ENCODE data around the gene ALDH1L1.

ALDH1L1 gene

DNA sequence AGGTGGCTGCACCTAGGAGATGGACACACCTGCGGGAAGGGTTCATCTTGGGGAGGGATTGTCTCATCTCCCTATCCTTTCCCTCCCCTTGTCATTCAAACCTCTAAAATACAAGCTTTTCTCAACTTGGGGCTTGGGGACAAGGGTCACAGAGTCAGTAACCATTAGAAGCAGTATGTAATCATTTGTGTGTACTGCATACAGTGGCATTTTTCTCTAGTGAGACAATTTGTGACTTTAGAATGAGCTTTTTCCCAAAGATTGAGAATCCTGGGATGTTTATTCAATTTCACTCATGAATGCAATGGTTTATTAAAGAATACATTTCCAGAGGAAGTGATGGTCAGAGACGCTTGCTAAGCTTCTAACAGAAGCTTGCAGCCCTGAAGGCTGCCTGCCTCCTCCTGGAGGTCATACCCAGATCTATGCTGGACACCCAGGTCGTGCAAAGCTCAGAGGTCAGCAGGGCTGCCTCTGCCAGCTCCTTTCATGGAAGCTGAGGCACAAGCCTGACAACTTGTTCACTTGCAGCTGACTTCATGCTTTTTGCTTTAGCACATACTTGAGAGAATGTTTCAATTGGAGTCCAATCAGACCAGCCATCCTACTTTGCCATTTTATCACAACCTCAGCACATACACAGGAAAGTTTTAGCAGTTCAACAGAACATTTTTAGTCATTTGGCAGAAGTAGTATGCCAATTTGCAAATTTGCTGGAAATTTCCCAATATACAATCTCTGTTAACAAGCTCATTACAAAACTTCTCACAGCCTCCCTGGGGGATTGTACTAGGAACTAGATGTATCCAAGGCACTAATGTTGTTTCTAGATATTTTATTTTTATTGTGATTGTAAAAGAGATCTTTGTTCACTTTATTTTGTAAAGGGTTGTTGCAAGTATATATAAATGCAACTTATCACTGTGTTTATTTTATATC is 25.6 kb upstream of the ALDH1L1 start:
- no peak overlapping the region for H3K27ac ChIP-seq
- H4K20me1 ChIP-seq (ENCODE audit: insufficient read depth) = no peaks in the 10 kb centered on the region
- no peak overlapping the region for H3K4me3 ChIP-seq (IDR thresholded peaks at IDR 0.05; ENCODE audit: insufficient read depth, low read depth, low read length)
- H2AFZ ChIP-seq (ENCODE audit: low read depth) = no peak overlapping the region
- TF ChIP-seq CTCF (conservative IDR thresholded peaks at IDR 0.05; ENCODE audit: low read depth, low read length) = no peak
- no peak overlapping the region for H3K4me2 ChIP-seq
- H3K79me2 ChIP-seq (ENCODE audit: insufficient read depth, low read depth) = no peaks in the 10 kb centered on the region
- no peaks in the 10 kb centered on the region for H3K4me1 ChIP-seq (ENCODE audit: low read depth, poor library complexity, severe bottlenecking)
- H3K27me3 ChIP-seq (ENCODE audit: insufficient read depth, low read depth) = no peaks in the 10 kb centered on the region
- no peak overlapping the region for H3K9ac ChIP-seq
- H3K36me3 ChIP-seq (ENCODE audit: insufficient read depth) = no peaks in the 10 kb centered on the region

DNA sequence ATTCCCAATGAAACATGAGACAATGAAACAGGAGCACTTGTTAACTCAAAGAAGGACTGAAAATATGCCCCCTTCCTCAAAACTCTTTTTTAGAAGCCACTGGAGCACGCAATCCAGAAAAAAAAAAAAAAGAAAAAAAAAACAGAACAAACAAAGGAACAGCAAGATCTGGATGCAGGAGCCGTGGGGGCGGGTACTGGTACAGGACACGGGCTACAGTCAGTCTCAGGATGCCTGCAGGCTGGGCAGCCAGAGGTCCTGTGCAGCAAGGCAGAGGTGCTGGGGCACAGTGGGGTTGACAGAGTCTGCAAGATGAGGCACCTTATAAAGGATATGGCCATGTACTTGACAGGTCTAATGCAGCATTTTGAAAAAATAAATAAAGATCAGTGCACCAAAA is 22.3 kb upstream of the ALDH1L1 start:
- no peaks in the 10 kb centered on the region for H3K36me3 ChIP-seq (ENCODE audit: insufficient read depth)
- H3K4me3 ChIP-seq (IDR thresholded peaks at IDR 0.05; ENCODE audit: insufficient read depth, low read depth, low read length) = no peak overlapping the region
- no peaks in the 10 kb centered on the region for H3K27me3 ChIP-seq (ENCODE audit: insufficient read depth, low read depth)
- H3K4me2 ChIP-seq = no peak overlapping the region
- no peak overlapping the region for H3K9ac ChIP-seq
- no peak for TF ChIP-seq CTCF (conservative IDR thresholded peaks at IDR 0.05; ENCODE audit: low read depth, low read length)
- no peaks in the 10 kb centered on the region for H3K79me2 ChIP-seq (ENCODE audit: insufficient read depth, low read depth)
- H2AFZ ChIP-seq (ENCODE audit: low read depth) = no peak overlapping the region
- H4K20me1 ChIP-seq (ENCODE audit: insufficient read depth) = no peaks in the 10 kb centered on the region
- H3K4me1 ChIP-seq (ENCODE audit: low read depth, poor library complexity, severe bottlenecking) = no peaks in the 10 kb centered on the region
- no peak overlapping the region for H3K27ac ChIP-seq

- Histone ChIP-seq H3K4me1 (ENCODE audit: low read depth, poor library complexity, severe bottlenecking) (no peaks in the 10 kb centered on the region), H3K9ac (no peak overlapping the region), H3K4me3 (IDR thresholded peaks at IDR 0.05; ENCODE audit: insufficient read depth, low read depth, low read length) (no peak overlapping the region), H3K36me3 (ENCODE audit: insufficient read depth) (no peaks in the 10 kb centered on the region), H3K27me3 (ENCODE audit: insufficient read depth, low read depth) (no peaks in the 10 kb centered on the region), H3K79me2 (ENCODE audit: insufficient read depth, low read depth) (no peaks in the 10 kb centered on the region), H3K27ac (no peak overlapping the region), H2AFZ (ENCODE audit: low read depth) (no peak overlapping the region), H3K4me2 (no peak overlapping the region), H4K20me1 (ENCODE audit: insufficient read depth) (no peaks in the 10 kb centered on the region)
- no peak for TF ChIP-seq CTCF (conservative IDR thresholded peaks at IDR 0.05; ENCODE audit: low read depth, low read length)
Measured at GRCh38 chr3:126202276-126202675, 21.9 kb upstream of the ALDH1L1 start.

DNA sequence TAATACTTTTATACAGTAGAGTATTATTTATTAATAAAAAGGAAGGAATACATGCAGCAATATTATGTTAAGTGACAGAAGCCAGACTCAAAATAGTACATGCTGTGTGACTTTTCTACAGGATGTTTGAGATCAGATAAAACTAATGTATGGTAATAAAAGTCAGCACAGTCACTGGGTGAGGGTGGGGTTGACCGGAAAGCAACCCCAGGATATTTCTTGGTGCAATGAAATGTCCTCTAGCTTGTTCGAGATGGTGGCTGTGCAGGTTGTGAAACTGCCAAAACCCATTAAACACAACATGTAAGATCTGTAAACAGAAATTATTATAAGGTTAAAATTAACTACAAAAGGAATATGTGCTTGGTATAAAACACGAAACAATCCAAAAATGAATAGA is 20.8 kb upstream of the ALDH1L1 start:
- Histone ChIP-seq H3K9ac (no peak overlapping the region), H4K20me1 (ENCODE audit: insufficient read depth) (no peaks in the 10 kb centered on the region)

More for the DNA sequence above, 20.8 kb upstream of the ALDH1L1 start:
- Histone ChIP-seq H3K79me2 (ENCODE audit: insufficient read depth, low read depth) (no peaks in the 10 kb centered on the region), H3K36me3 (ENCODE audit: insufficient read depth) (no peaks in the 10 kb centered on the region), H3K4me3 (IDR thresholded peaks at IDR 0.05; ENCODE audit: insufficient read depth, low read depth, low read length) (no peak overlapping the region), H3K27me3 (ENCODE audit: insufficient read depth, low read depth) (no peaks in the 10 kb centered on the region), H3K27ac (no peak overlapping the region), H3K4me2 (no peak overlapping the region), H2AFZ (ENCODE audit: low read depth) (no peak overlapping the region), H3K4me1 (ENCODE audit: low read depth, poor library complexity, severe bottlenecking) (no peaks in the 10 kb centered on the region)
- no peak for TF ChIP-seq CTCF (conservative IDR thresholded peaks at IDR 0.05; ENCODE audit: low read depth, low read length)

Data from KMS-11 (cell line).